Activated naive CD4-positive, alpha-beta T cell treated with anti-CD3 and anti-CD28 coated beads, Interleukin-2, amount 10 ng/mL, durations not matched to agents 7 days and 5 days (primary cell): ENCODE measurements around the gene TRAPPC12.

Experiments
- CTCF ChIA-PET: fragments of 350-600 bp; sonication (Branson Sonifier 250); formaldehyde crosslinking; loops from one replicate; lab custom pipeline; 2021; ENCODE audit warnings: antibody characterized with exemption; lab: Charles Lee
- DNase-seq: peaks from one replicate; pipeline ENCODE4 v3.0.0-alpha.2; 2020
- H3K27ac Mint-ChIP-seq: one replicate; pipeline ENCODE4 v1.8.0; 2021; ENCODE audit warnings: mild to moderate bottlenecking, moderate library complexity, mixed read lengths
- H3K27me3 Mint-ChIP-seq: one replicate; pipeline ENCODE4 v1.8.0; 2021; ENCODE audit warnings: mild to moderate bottlenecking, mixed read lengths
- H3K36me3 Mint-ChIP-seq: one replicate; pipeline ENCODE4 v1.8.0; 2021; ENCODE audit warnings: mixed read lengths
- H3K4me1 Mint-ChIP-seq: one replicate; pipeline ENCODE4 v1.8.0; 2021; ENCODE audit warnings: mixed read lengths
- H3K4me3 Mint-ChIP-seq: one replicate; pipeline ENCODE4 v1.8.0; 2021; ENCODE audit warnings: mild to moderate bottlenecking, moderate library complexity, mixed read lengths
- H3K9me3 Mint-ChIP-seq: one replicate; pipeline ENCODE4 v1.8.0; 2021; ENCODE audit warnings: mixed read lengths

TRAPPC12 gene

DNA sequence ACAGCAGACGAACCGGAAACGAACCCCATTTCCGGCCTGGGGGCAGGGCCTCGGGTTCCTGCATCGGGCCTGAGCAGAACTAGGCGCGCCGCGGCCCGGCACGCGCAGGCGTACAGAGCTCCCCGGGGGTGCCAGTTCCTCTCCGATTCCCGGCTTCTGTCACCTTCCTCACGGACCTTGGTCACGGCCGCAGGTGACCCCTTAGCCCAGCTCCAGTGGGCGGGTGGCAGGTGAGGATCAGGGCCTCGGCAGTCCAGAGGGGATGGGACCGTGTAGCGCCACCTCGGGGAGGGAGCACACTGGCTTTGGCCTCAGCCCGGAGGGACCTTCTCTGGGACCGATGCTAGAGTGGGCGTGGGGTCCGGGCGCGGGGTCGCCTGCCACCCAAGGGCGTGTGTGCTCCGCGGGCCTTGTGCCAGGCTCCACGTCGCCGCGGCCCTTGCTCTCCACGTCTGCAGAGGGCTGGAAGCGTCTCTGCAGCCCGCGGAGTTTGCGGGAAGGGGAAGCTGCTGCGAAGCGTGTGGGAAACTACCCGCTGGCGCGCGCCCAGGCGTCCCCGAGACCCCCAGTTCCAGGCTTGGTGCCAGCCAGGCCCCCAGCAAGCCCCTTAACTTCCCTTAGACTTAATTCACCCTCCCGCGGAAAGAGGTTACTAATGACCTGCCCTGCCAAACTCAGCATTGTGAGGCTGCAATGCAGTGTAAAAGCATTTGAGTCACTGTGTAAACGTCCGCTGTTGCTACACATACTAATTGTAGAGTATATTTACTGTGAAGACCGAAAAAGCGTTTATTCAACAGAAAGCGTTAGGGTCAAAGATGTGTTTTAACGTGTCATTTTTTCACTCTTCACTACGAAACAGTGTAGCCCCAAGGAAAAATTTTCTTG lies at the start of gene TRAPPC12:
Gene TRAPPC12, plus strand, starts transcription at position 48 of the 888 bp plus-strand sequence. CDS start 7,930 bp downstream, outside the sequence.
- peaks cover 28% of the 10 kb centered on the region for H3K36me3 Mint-ChIP-seq
- peak; percentile 95 for DNase-seq
- H3K27me3 Mint-ChIP-seq = no peaks in the 10 kb centered on the region
- peaks cover 2% of the 10 kb centered on the region for H3K9me3 Mint-ChIP-seq
- peak within 1 kb of the TSS; percentile 98 for H3K27ac Mint-ChIP-seq
- H3K4me3 Mint-ChIP-seq = peak within 1 kb of the TSS; percentile 94
- H3K4me1 Mint-ChIP-seq = peaks cover 62% of the 10 kb centered on the region
- CTCF ChIA-PET = interaction anchor here (1.3 to 1.7 kb wide), 3 partner anchors 9 to 82 kb away, joined by 3 to 5 read pairs (median 3); no protein-coding TSS in a partner anchor

DNA sequence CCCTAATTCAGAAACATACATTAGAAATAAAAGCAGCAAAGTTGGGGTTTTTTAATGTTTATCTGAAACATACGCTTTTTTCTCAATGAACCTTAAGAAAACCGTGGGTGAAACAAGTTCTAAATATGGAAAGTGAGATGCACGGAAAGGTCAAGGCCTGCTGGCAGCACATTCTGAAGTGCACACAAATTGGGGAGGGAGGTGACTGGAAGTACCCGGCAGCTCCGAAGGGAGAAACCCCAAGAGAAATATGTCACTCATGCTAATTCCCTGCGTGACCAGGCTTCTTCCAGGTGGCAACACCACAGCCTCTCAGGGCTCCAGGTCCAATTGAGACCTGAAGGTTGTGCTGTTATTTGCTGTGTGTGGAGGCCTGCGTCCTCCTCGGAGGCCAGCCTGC lies 47.4 kb upstream of the TRAPPC12 start:
- CTCF ChIA-PET = no interaction called here
- Mint-ChIP-seq H3K4me1 (no peaks in the 10 kb centered on the region), H3K9me3 (peaks cover 17% of the 10 kb centered on the region), H3K27me3 (no peaks in the 10 kb centered on the region), H3K4me3 (no peak overlapping the region), H3K36me3 (peaks cover 57% of the 10 kb centered on the region), H3K27ac (no peak overlapping the region)
- DNase-seq = no peak

DNA sequence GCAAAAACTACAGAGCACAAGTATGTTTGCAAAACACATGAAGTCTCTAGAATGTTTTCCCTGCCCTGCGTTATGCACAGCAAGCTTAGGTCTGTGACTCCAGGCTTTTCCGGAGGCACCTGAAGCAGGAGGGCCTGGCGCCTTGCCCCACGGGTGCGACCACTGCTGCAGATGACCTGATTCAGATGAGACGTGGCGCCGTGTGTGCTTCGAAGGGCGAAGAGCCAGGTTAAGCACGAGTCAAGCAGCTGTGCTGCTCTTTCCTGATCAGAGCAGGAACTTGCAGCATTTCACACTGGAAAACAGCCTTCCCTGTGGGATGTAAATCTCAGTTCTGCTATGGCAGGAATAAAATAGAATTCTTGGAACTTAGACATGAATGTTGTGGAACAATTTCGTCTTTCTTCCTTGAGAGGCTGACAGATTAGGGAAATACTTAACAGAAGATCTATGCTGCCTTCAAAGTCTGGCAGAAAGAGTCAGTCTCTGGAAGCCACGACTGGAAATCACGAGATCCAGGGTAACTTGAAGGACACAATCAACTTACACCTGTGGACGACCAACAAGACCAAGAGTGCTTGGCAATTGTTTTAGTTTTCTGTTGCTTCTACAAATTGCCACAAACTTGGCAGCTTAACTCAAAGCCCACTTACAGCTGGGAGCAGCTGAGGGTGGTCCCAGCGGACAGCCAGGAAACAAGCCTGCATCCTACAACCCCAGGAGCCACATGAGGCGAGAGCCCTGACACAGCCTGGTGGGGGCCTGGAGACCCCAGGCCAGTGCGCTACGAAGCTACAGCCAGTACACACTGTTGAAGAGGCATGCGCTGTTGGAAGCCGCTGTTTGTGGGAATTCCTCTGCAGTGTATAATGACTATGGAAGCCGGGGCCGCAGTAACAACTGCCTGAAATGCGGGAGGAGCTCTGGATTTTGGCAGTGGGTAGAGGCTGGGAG lies 44.8 kb upstream of the TRAPPC12 start:
- no peak overlapping the region for H3K27ac Mint-ChIP-seq
- DNase-seq = no peak
- H3K27me3 Mint-ChIP-seq = no peaks in the 10 kb centered on the region
- H3K36me3 Mint-ChIP-seq = peaks cover 61% of the 10 kb centered on the region
- CTCF ChIA-PET = no interaction called here
- H3K4me1 Mint-ChIP-seq = no peaks in the 10 kb centered on the region
- peaks cover 17% of the 10 kb centered on the region for H3K9me3 Mint-ChIP-seq
- H3K4me3 Mint-ChIP-seq = no peak overlapping the region

GRCh38 chr2:3336844-3337243 lies 42.6 kb upstream of the TRAPPC12 start:
- Mint-ChIP-seq H3K4me3 (no peak overlapping the region), H3K36me3 (peaks cover 46% of the 10 kb centered on the region)
- CTCF ChIA-PET = interaction anchor here (0.6 kb wide), 1 partner anchor 12 kb away, joined by 3 read pairs; no protein-coding TSS in a partner anchor

DNA sequence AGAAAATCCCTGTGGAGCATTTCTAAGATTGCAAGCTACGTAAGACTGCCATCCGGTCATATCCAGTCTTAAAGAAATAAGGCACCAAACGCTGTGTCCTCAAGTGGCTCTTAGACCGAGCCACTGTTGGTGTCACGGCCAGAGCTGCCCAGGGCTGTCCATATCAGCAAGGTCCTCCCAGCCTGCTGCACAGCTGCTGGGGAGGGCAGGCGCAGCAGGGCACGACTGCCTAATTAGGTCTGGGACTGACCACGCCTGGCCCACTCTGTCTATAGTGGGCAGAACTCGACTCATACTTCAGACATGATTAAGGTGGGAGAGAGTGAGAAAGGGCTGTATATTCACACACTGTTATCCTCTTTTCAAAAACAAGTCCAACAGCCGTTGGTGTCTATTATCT lies 41.2 kb upstream of the TRAPPC12 start:
- no peak overlapping the region for H3K4me3 Mint-ChIP-seq
- no peak overlapping the region for H3K27ac Mint-ChIP-seq
- CTCF ChIA-PET = no interaction called here

More at GRCh38 chr2:3336844-3337243, 42.6 kb upstream of the TRAPPC12 start:
- H3K27me3 Mint-ChIP-seq = no peaks in the 10 kb centered on the region
- DNase-seq = no peak
- H3K9me3 Mint-ChIP-seq = peaks cover 6% of the 10 kb centered on the region
- no peaks in the 10 kb centered on the region for H3K4me1 Mint-ChIP-seq
- no peak overlapping the region for H3K27ac Mint-ChIP-seq

GRCh38 chr2:3340144-3340543 lies 39.4 kb upstream of the TRAPPC12 start:
- Mint-ChIP-seq H3K4me1 (no peaks in the 10 kb centered on the region), H3K36me3 (peaks cover 18% of the 10 kb centered on the region), H3K4me3 (no peak overlapping the region), H3K27ac (no peak overlapping the region), H3K9me3 (peaks cover 4% of the 10 kb centered on the region), H3K27me3 (no peaks in the 10 kb centered on the region)
- DNase-seq = no peak
- CTCF ChIA-PET = no interaction called here

More for the DNA sequence above, 41.2 kb upstream of the TRAPPC12 start:
- DNase-seq = no peak
- peaks cover 4% of the 10 kb centered on the region for H3K9me3 Mint-ChIP-seq
- peaks cover 33% of the 10 kb centered on the region for H3K36me3 Mint-ChIP-seq
- H3K4me1 Mint-ChIP-seq = no peaks in the 10 kb centered on the region
- H3K27me3 Mint-ChIP-seq = no peaks in the 10 kb centered on the region

DNA sequence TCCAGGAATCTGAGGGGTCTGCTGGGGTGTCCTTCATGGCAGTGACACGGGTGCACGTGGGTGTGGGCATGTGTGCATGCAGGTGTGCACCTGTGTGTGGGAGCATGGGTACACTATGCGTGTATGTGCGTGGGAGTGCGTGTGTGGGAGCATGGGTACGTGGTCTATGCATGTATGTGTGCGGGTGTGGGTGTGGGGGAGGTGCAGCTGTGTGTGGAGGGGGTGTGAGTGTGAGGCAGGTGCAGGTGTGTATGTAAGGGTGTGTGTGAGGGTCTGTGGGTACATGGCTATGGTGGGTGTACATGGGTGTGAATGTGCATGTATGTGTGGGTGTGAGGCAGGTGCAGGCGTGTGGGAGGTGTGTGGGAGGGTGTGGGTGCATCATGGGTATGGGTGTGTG lies 38.2 kb upstream of the TRAPPC12 start:
- CTCF ChIA-PET = no interaction called here
- Mint-ChIP-seq H3K27ac (no peak overlapping the region), H3K4me1 (no peaks in the 10 kb centered on the region), H3K36me3 (peaks cover 8% of the 10 kb centered on the region), H3K9me3 (no peaks in the 10 kb centered on the region), H3K27me3 (no peaks in the 10 kb centered on the region), H3K4me3 (no peak overlapping the region)
- DNase-seq = no peak

DNA sequence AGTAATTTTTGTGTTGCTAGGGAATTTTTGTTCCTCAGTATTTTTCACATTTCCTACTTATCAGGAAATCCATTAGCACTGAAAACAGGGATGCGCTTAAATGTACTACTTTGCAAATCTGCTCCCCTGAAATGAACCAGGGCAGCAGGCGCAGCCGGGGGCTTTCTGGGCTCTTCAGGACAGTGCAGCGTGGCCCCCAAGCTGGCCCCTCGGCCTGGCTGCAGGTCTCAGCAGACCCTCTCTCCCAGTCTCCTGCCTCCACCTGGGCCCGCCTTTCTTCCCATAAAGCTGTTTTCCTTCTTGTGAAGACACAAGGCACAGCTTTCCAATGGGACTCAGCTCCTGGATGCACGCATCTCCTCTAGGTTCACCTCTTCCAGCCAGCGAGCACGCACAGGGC lies 37.2 kb upstream of the TRAPPC12 start:
- Mint-ChIP-seq H3K4me3 (no peak overlapping the region), H3K36me3 (peaks cover 10% of the 10 kb centered on the region), H3K27ac (no peak overlapping the region), H3K27me3 (no peaks in the 10 kb centered on the region), H3K9me3 (no peaks in the 10 kb centered on the region), H3K4me1 (no peaks in the 10 kb centered on the region)
- no peak for DNase-seq
- CTCF ChIA-PET = no interaction called here

DNA sequence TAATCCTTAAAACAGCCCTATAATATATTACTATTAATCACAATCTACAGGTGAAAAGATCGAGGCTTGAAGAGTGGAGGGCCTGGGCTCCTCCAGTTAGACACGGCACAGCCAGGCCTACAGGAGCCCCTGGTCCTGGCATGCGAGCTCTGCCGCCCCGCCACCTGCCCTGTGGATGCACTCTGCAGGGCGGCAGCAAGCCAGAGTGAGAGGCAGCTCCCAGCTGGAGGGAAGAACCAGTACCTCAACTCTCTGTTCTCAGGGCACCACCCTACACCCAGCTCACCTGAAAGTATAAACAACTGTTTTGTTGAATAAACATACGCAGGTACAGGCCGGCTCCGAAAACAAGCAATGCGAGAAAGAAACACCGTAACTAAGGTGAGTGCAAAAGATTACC lies 36.5 kb upstream of the TRAPPC12 start:
- DNase-seq = no peak
- Mint-ChIP-seq H3K4me1 (no peaks in the 10 kb centered on the region), H3K27ac (no peak overlapping the region), H3K4me3 (no peak overlapping the region), H3K27me3 (no peaks in the 10 kb centered on the region), H3K9me3 (no peaks in the 10 kb centered on the region), H3K36me3 (peaks cover 15% of the 10 kb centered on the region)
- CTCF ChIA-PET = no interaction called here

- no peaks in the 10 kb centered on the region for H3K4me1 Mint-ChIP-seq
- DNase-seq = no peak
- no peaks in the 10 kb centered on the region for H3K27me3 Mint-ChIP-seq
- no peaks in the 10 kb centered on the region for H3K9me3 Mint-ChIP-seq
- CTCF ChIA-PET = no interaction called here
- H3K4me3 Mint-ChIP-seq = no peak overlapping the region
- peaks cover 28% of the 10 kb centered on the region for H3K36me3 Mint-ChIP-seq
- no peak overlapping the region for H3K27ac Mint-ChIP-seq
These were observed 34.6 kb upstream of the TRAPPC12 start for GRCh38 chr2:3344897-3345296.

DNA sequence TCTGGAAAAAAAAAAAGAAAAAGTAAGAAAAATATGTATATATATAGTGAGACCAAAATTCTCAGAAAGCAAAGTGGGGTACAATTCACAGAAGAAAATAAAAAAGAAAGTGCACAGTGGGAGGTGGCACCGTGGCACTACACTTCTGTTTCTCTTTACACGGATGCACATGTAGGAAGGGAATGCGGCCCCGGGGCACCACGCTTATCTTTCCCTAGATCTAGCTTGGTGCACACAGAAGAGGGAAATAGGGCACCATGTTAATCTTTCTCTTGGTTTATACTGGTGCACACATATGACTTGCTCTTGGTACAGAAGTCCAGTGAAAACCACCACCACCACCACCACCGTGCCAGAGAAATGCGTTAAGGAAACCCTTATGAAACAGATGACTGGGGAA lies 33.9 kb upstream of the TRAPPC12 start:
- H3K9me3 Mint-ChIP-seq = peaks cover 6% of the 10 kb centered on the region
- H3K27ac Mint-ChIP-seq = no peak overlapping the region
- H3K4me3 Mint-ChIP-seq = no peak overlapping the region
- CTCF ChIA-PET = no interaction called here
- no peaks in the 10 kb centered on the region for H3K4me1 Mint-ChIP-seq
- DNase-seq = no peak
- H3K36me3 Mint-ChIP-seq = peaks cover 34% of the 10 kb centered on the region
- H3K27me3 Mint-ChIP-seq = no peaks in the 10 kb centered on the region

DNA sequence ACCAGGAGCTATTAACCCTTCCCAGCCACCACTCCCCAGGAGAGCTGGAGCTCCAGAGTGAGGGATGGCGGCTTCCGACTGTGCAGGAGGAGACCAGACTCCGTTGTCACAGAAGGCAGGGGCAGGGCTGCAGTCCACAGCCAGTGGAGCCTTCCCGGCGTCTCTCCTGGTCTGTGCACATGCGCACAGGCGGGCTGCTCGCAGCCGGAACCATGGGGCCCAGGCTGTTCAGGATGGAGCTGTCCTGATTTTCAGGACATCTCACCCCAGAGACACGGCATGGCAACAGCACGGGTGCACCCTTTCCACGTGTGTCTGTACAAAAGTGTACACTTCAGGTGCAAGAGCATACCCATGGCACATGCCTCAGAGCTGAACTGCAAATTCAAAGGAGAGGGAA lies 30.7 kb upstream of the TRAPPC12 start:
- peaks cover 18% of the 10 kb centered on the region for H3K9me3 Mint-ChIP-seq
- peaks cover 59% of the 10 kb centered on the region for H3K36me3 Mint-ChIP-seq
- no peak for DNase-seq
- no peaks in the 10 kb centered on the region for H3K4me1 Mint-ChIP-seq
- no peak overlapping the region for H3K27ac Mint-ChIP-seq
- no peak overlapping the region for H3K4me3 Mint-ChIP-seq
- H3K27me3 Mint-ChIP-seq = no peaks in the 10 kb centered on the region
- CTCF ChIA-PET = interaction anchor here (0.6 kb wide), 1 partner anchor 12 kb away, joined by 3 read pairs; no protein-coding TSS in a partner anchor

- no peak overlapping the region for H3K4me3 Mint-ChIP-seq
- peaks cover 63% of the 10 kb centered on the region for H3K36me3 Mint-ChIP-seq
- CTCF ChIA-PET = interaction anchor here (0.6 kb wide), 1 partner anchor 13 kb away, joined by 3 read pairs; no protein-coding TSS in a partner anchor
- DNase-seq = no peak
- peaks cover 18% of the 10 kb centered on the region for H3K9me3 Mint-ChIP-seq
- H3K27ac Mint-ChIP-seq = peak overlapping the region; percentile 70
- no peaks in the 10 kb centered on the region for H3K27me3 Mint-ChIP-seq
- H3K4me1 Mint-ChIP-seq = no peaks in the 10 kb centered on the region
These were observed 30.2 kb upstream of the TRAPPC12 start for GRCh38 chr2:3349211-3349693.

DNA sequence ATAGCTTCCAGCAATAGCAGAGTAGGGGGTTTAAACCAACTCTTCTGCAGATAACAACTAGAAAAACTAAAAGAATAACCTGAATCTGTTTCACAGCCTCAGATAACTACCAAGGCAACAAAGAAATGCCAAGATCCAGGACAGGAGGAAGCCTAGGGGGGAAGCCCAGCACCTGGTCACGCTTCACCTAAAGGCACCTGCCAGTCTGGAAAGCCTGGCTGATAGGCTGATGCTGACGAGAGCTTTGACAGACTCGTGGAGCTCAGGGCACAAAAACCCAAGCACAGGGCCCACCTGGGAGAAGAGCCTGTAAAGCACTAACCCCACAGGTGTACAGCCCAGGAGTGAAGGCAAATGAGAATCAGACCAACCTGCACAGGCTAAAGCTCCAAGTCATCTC lies 24.5 kb upstream of the TRAPPC12 start:
- CTCF ChIA-PET = no interaction called here
- no peaks in the 10 kb centered on the region for H3K27me3 Mint-ChIP-seq

More for the DNA sequence above, 24.5 kb upstream of the TRAPPC12 start:
- peaks cover 18% of the 10 kb centered on the region for H3K9me3 Mint-ChIP-seq
- peaks cover 13% of the 10 kb centered on the region for H3K4me1 Mint-ChIP-seq
- peaks cover 40% of the 10 kb centered on the region for H3K36me3 Mint-ChIP-seq
- no peak overlapping the region for H3K27ac Mint-ChIP-seq
- H3K4me3 Mint-ChIP-seq = no peak overlapping the region
- DNase-seq = no peak
